Caco-2 (cell line): ENCODE data around the gene BCAS3. TPM values are rescaled to one million over a fixed set of nuclear protein-coding genes. Genes with fewer than 3 reads are reported as not detected.

Source experiments
- BruUV-seq: library from RNA; stranded (reverse); fragments of 400-500 nt; replicated peaks from 2 replicates; lab custom pipeline; 2021; lab: Mats Ljungman, UMichigan
- CTCF ChIA-PET: fragments of 300-600 bp; sonication (Branson Sonifier 250); formaldehyde crosslinking; loops from one replicate; lab custom pipeline; 2022; ENCODE audit warnings: antibody characterized with exemption; lab: Charles Lee
- POLR2A ChIA-PET: fragments of 300-600 bp; sonication (Branson Sonifier 250); formaldehyde crosslinking; loops from one replicate; lab custom pipeline; 2022; ENCODE audit warnings: antibody characterized with exemption; lab: Charles Lee
- DNase-seq, 2 experiments: peaks; one replicate each; pipeline versions ENCODE4 v3.0.0 to v3.0.0-alpha.2; 2020 to 2022
- H3K27me3 ChIP-seq: replicated peaks from 2 replicates; pipeline ENCODE4 v1.6.0; 2011; ENCODE audit warnings: low read length; ENCODE audit not compliant: control insufficient read depth, insufficient read depth
- H3K36me3 ChIP-seq: 2 replicates; pipeline ENCODE4 v1.5.1; 2011; ENCODE audit warnings: low read length; ENCODE audit not compliant: control insufficient read depth, insufficient read depth
- H3K4me1 ChIP-seq: fragments of 250-450 bp; sonication (Bioruptor Pico); 2 replicates; pipeline ENCODE4 v1.5.1; 2020; ENCODE audit warnings: mild to moderate bottlenecking
- H3K4me3 ChIP-seq: 2 replicates; pipeline ENCODE4 v1.5.1; 2011; ENCODE audit warnings: low read depth, mild to moderate bottlenecking, control low read depth, low read length
- H3K9me3 ChIP-seq: fragments of 250-450 bp; sonication (Bioruptor Pico); 2 replicates; pipeline ENCODE4 v1.5.1; 2020; ENCODE audit warnings: mild to moderate bottlenecking, moderate library complexity
- H3K27ac Mint-ChIP-seq: one replicate; pipeline ENCODE4 v1.8.0; 2022; ENCODE audit warnings: mixed read lengths; ENCODE audit not compliant: unreplicated experiment
- H3K27me3 Mint-ChIP-seq: one replicate; pipeline ENCODE4 v1.8.0; 2022; ENCODE audit warnings: mixed read lengths; ENCODE audit not compliant: insufficient read depth, unreplicated experiment
- H3K36me3 Mint-ChIP-seq: one replicate; pipeline ENCODE4 v1.8.0; 2022; ENCODE audit warnings: mild to moderate bottlenecking, mixed read lengths; ENCODE audit not compliant: insufficient read depth, unreplicated experiment
- H3K4me1 Mint-ChIP-seq: one replicate; pipeline ENCODE4 v1.8.0; 2022; ENCODE audit warnings: low read depth, mixed read lengths; ENCODE audit not compliant: unreplicated experiment
- H3K4me3 Mint-ChIP-seq: one replicate; pipeline ENCODE4 v1.8.0; 2022; ENCODE audit warnings: mild to moderate bottlenecking, moderate library complexity, mixed read lengths; ENCODE audit not compliant: unreplicated experiment
- H3K9me3 Mint-ChIP-seq: one replicate; pipeline ENCODE4 v1.8.0; 2022; ENCODE audit warnings: mixed read lengths; ENCODE audit not compliant: unreplicated experiment
- intact Hi-C: fragments of 100-400 bp; cut with micrococcal nuclease; formaldehyde crosslinking; loops from one replicate; pipeline ENCODE4 v1.10.0; 2022; ENCODE audit not compliant: unreplicated experiment
- total RNA-seq: library from RNA; stranded (reverse); gene quantifications from 2 replicates; pipeline ENCODE4 v1.2.3, GENCODE V29; 2022
- TF ChIP-seq, protein P1 (sequence below), 2 experiments: fragments of 200-600 bp in 1 of 2; IDR thresholded peaks; 1 replicate in 1 of 2; 2 replicates in 1 of 2; pipeline versions ENCODE4 v1.5.1 to v1.8.0; 2011 to 2022; ENCODE audit warnings: antibody characterized with exemption in 1 of 2, control low read depth in 1 of 2, inconsistent platforms in 1 of 2, low read depth in 1 of 2, low read length in 1 of 2, mild to moderate bottlenecking in 1 of 2, moderate library complexity in 1 of 2; ENCODE audit not compliant: insufficient read depth in 1 of 2, severe bottlenecking in 1 of 2, unreplicated experiment in 1 of 2

Gene BCAS3
- total RNA-seq, 1 experiment from 2014 or later = 44.1 TPM

DNA sequence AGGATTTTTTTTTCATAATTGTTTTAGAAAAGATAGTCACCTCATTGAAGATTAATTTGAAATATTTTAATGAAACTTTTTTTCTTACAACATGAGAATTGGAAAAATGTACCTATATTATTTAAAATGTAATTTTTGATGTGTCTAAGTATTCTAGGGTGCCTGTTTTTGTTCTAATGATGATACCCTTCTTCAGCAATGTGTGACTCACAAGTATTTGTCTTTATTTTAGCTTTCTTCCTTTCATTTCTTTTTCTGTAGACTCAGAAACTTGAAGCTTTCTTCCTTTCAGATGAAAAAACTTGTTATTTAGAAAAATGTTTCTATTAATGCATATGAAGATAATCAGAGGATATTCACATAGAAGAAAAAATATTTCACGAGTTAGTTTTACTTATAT is 231.8 kb downstream of the BCAS3 start:
- TF ChIP-seq, protein P1, sequence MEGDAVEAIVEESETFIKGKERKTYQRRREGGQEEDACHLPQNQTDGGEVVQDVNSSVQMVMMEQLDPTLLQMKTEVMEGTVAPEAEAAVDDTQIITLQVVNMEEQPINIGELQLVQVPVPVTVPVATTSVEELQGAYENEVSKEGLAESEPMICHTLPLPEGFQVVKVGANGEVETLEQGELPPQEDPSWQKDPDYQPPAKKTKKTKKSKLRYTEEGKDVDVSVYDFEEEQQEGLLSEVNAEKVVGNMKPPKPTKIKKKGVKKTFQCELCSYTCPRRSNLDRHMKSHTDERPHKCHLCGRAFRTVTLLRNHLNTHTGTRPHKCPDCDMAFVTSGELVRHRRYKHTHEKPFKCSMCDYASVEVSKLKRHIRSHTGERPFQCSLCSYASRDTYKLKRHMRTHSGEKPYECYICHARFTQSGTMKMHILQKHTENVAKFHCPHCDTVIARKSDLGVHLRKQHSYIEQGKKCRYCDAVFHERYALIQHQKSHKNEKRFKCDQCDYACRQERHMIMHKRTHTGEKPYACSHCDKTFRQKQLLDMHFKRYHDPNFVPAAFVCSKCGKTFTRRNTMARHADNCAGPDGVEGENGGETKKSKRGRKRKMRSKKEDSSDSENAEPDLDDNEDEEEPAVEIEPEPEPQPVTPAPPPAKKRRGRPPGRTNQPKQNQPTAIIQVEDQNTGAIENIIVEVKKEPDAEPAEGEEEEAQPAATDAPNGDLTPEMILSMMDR (IDR thresholded peaks at IDR 0.05; ENCODE audit: insufficient read depth in 1 of 2, low read depth in 1 of 2, low read length in 1 of 2, severe bottlenecking in 1 of 2, unreplicated experiment in 1 of 2) = no peak
- no peaks in the 10 kb centered on the region for H3K9me3 ChIP-seq
- no peak for DNase-seq
- H3K4me3 Mint-ChIP-seq = no peak overlapping the region
- H3K9me3 Mint-ChIP-seq = no peaks in the 10 kb centered on the region
- no peaks in the 10 kb centered on the region for H3K27me3 ChIP-seq
- no peaks in the 10 kb centered on the region for H3K4me1 Mint-ChIP-seq
- no peaks in the 10 kb centered on the region for H3K27me3 Mint-ChIP-seq
- no peak overlapping the region for H3K27ac Mint-ChIP-seq
- ChIA-PET POLR2A (no interaction called here), CTCF (no interaction called here)
- no peaks in the 10 kb centered on the region for H3K36me3 ChIP-seq
- no peak overlapping the region for H3K4me3 ChIP-seq
- intact Hi-C loops = no loop called here
- no peaks in the 10 kb centered on the region for H3K4me1 ChIP-seq
- no TSS peak for BruUV-seq
- peaks cover 4% of the 10 kb centered on the region for H3K36me3 Mint-ChIP-seq

DNA sequence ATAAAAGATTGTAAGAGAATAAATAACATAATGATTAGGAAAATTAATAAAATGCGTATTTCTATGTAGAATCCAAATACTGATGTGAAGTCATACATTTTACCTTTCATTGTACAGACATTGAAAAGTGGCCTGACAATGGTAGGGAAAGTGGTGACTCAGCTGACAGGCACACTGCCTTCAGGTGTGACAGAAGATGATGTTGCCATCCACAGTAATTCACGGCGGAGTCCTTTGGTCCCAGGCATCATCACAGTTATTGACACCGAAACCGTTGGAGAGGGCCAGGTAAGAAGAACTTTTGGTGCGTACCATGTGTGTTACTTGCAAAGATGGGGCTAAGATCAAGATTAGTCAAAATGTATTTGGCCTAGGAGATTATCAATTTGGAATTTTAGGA is 232.8 kb downstream of the BCAS3 start:
- H3K4me3 Mint-ChIP-seq = no peak overlapping the region
- POLR2A ChIA-PET = no interaction called here
- no peaks in the 10 kb centered on the region for H3K36me3 ChIP-seq
- intact Hi-C loops = no loop called here
- no peaks in the 10 kb centered on the region for H3K4me1 Mint-ChIP-seq
- DNase-seq = no peak
- no peaks in the 10 kb centered on the region for H3K9me3 Mint-ChIP-seq
- BruUV-seq = no TSS peak
- H3K27me3 ChIP-seq = no peaks in the 10 kb centered on the region
- no peaks in the 10 kb centered on the region for H3K27me3 Mint-ChIP-seq
- CTCF ChIA-PET = no interaction called here
- no peaks in the 10 kb centered on the region for H3K9me3 ChIP-seq
- no peak overlapping the region for H3K4me3 ChIP-seq
- TF ChIP-seq, protein P1 (IDR thresholded peaks at IDR 0.05; ENCODE audit: insufficient read depth in 1 of 2, low read depth in 1 of 2, low read length in 1 of 2, severe bottlenecking in 1 of 2, unreplicated experiment in 1 of 2) = no peak
- peaks cover 4% of the 10 kb centered on the region for H3K36me3 Mint-ChIP-seq
- no peak overlapping the region for H3K27ac Mint-ChIP-seq
- no peaks in the 10 kb centered on the region for H3K4me1 ChIP-seq

DNA sequence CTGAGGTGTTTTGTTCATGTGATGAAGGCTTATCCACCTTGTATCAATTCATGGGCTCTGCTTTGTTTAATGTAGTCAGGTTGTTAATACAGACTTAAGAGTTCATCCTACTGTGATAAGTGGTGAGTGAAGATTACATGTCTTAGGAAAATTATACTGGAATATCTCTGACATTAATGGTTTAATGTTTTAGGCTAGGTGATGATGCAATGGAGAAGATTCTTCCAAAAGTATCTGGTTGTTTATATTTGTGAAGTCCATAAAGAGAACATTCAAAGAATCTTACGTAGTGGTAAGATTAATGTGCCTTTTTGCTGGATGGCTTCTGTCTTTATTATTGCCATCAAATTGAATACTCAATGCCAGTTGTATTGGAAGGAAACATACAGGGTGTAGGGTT is 236.4 kb downstream of the BCAS3 start:
- Histone ChIP-seq H3K4me3 (no peak overlapping the region), H3K4me1 (no peaks in the 10 kb centered on the region), H3K9me3 (peaks cover 14% of the 10 kb centered on the region), H3K36me3 (no peaks in the 10 kb centered on the region), H3K27me3 (no peaks in the 10 kb centered on the region)
- BruUV-seq = no TSS peak
- H3K4me1 Mint-ChIP-seq = no peaks in the 10 kb centered on the region
- intact Hi-C loops = no loop called here
- DNase-seq = no peak
- CTCF ChIA-PET = no interaction called here
- TF ChIP-seq, protein P1 (IDR thresholded peaks at IDR 0.05; ENCODE audit: insufficient read depth in 1 of 2, low read depth in 1 of 2, low read length in 1 of 2, severe bottlenecking in 1 of 2, unreplicated experiment in 1 of 2) = no peak
- H3K27me3 Mint-ChIP-seq = no peaks in the 10 kb centered on the region
- no peak overlapping the region for H3K4me3 Mint-ChIP-seq
- H3K27ac Mint-ChIP-seq = no peak overlapping the region
- POLR2A ChIA-PET = no interaction called here
- peaks cover 11% of the 10 kb centered on the region for H3K36me3 Mint-ChIP-seq
- peaks cover 10% of the 10 kb centered on the region for H3K9me3 Mint-ChIP-seq
